Thyroid gland (tissue), 4 donors: ENCODE measurements around the gene PALM.
A peak's percentile ranks its signal among the peaks of the same experiment; 100 is the strongest.

Experiments
- CTCF ChIP-seq, 6 experiments: fragments of 200-600 bp in 3 of 6; fragments of 450-650 bp in 3 of 6; sonication (generic) in 3 of 6; IDR thresholded peaks; one replicate each; pipeline ENCODE4 v1.5.1; 2016 to 2019; ENCODE audit warnings: antibody characterized with exemption in 6 of 6, mild to moderate bottlenecking in 2 of 6, inconsistent platforms in 1 of 6, moderate library complexity in 1 of 6
- POLR2A ChIP-seq, 2 donors: fragments of 450-650 bp; IDR thresholded peaks; one replicate each; pipeline ENCODE4 v1.6.1; 2017; ENCODE audit warnings: antibody characterized with exemption in 2 of 2, mild to moderate bottlenecking in 2 of 2, moderate library complexity in 1 of 2

GRCh38 chr19:771332-771785, 62.6 kb downstream of the PALM start:
- TF ChIP-seq POLR2A (IDR thresholded peaks at IDR 0.05) = no peak
- peak in 1 of 6 experiments; percentile 51 for TF ChIP-seq CTCF (IDR thresholded peaks at IDR 0.05)
